ENCODE measurements around the gene ST7L. TPM values are rescaled to one million over a fixed set of nuclear protein-coding genes. Genes with fewer than 3 reads are reported as not detected.

ST7L gene
- total and polyA plus RNA-seq, 2 of the 4 experiments (the other 2 are of a cell fraction), result 7.7 to 14.7 TPM

- H3K18ac ChIP-seq (ENCODE audit: low read depth, low read length), result no peak overlapping the region
- BruUV-seq (replicated peaks), result no TSS peak
- POLR2A ChIA-PET (ENCODE audit: unreplicated experiment), result no interaction called here
- no peak overlapping the region for H2BK20ac ChIP-seq (ENCODE audit: low read depth, low read length)
- H3K4ac ChIP-seq (ENCODE audit: low read depth, low read length), result no peak overlapping the region
- no peak overlapping the region for H2BK15ac ChIP-seq (ENCODE audit: low read depth, low read length)
- no peak overlapping the region for H4K91ac ChIP-seq (ENCODE audit: insufficient read depth, low read depth, low read length)
- peaks cover 4% of the 10 kb centered on the region for H3K4me1 ChIP-seq (ENCODE audit: control insufficient read depth, insufficient read depth, low read length)
- in situ Hi-C loops (cut with MboI; ENCODE audit: low sequenced_read_pairs), result no loop called here
- H3K36me3 ChIP-seq (ENCODE audit: control insufficient read depth, insufficient read depth, low read length), result 0 out of 2 replicates have a peak, but pooled peaks cover 1% of the 10 kb centered on the region
- no peak overlapping the region for H2AK5ac ChIP-seq (ENCODE audit: low read depth, low read length)
- H3K27me3 ChIP-seq (ENCODE audit: control insufficient read depth, insufficient read depth, low read length), result no peaks in the 10 kb centered on the region
- CTCF ChIA-PET, result no interaction called here
- H3K14ac ChIP-seq (replicated peaks; ENCODE audit: low read depth, low read length), result no peak overlapping the region
- dilution Hi-C loops (cut with HindIII; ENCODE audit: low sequenced_read_pairs, unreplicated experiment), result no loop called here
- H3K4me3 ChIP-seq (ENCODE audit: insufficient read depth, low read depth, low read length), result no peak overlapping the region
- H3K9me3 ChIP-seq (ENCODE audit: control insufficient read depth, insufficient read depth, low read length), result no peaks in the 10 kb centered on the region
- peaks cover 8% of the 10 kb centered on the region for H3K9me1 ChIP-seq (ENCODE audit: insufficient read depth, low read length)
- intact Hi-C loops (cut with micrococcal nuclease), result no loop called here
- TF ChIP-seq BHLHE40 (IDR thresholded peaks at IDR 0.05; ENCODE audit: low read depth, low read length) (no peak), RFX5 (IDR thresholded peaks at IDR 0.05; ENCODE audit: low read depth, low read length) (no peak), CHD1 (IDR thresholded peaks at IDR 0.05; ENCODE audit: low read depth, low read length) (no peak), RAD21 (IDR thresholded peaks at IDR 0.05; ENCODE audit: low read length) (no peak), USF2 (IDR thresholded peaks at IDR 0.05; ENCODE audit: low read depth, low read length) (no peak), FOS (IDR thresholded peaks at IDR 0.05; ENCODE audit: low read depth, low read length) (no peak), CEBPB (IDR thresholded peaks at IDR 0.05; ENCODE audit: low read depth, low read length) (no peak), MXI1 (IDR thresholded peaks at IDR 0.05; ENCODE audit: borderline replicate concordance, low read depth, low read length) (no peak), POLR2A (IDR thresholded peaks at IDR 0.05; ENCODE audit: low read depth, low read length) (no peak)
- no peak overlapping the region for H3K23ac ChIP-seq (ENCODE audit: low read depth, low read length)
- no peak overlapping the region for H2AFZ ChIP-seq (replicated peaks; ENCODE audit: low read length, poor library complexity)
- H3K79me1 ChIP-seq (ENCODE audit: low read depth in 1 of 2, low read length in 2 of 2), result peaks cover 0 to 56% of the 10 kb centered on the region in 2 experiments; a peak in 2 of 4 replicates
- no peak overlapping the region for H4K5ac ChIP-seq (ENCODE audit: low read depth, low read length)
- ATAC-seq (ENCODE audit: low read depth) (no peak), DNase-seq (no peak)
- H4K8ac ChIP-seq (ENCODE audit: low read depth in 2 of 2, low read length in 2 of 2), result no peak overlapping the region
- H2AK9ac ChIP-seq (replicated peaks; ENCODE audit: low read depth, low read length, poor library complexity), result no peak overlapping the region
- no peak overlapping the region for H2BK120ac ChIP-seq (ENCODE audit: low read depth, low read length)
- H4K20me1 ChIP-seq (ENCODE audit: insufficient read depth, low read length), result peaks cover 93% of the 10 kb centered on the region
- no peak overlapping the region for H3K4me2 ChIP-seq (ENCODE audit: low read depth, low read length)
- H3K56ac ChIP-seq (ENCODE audit: extremely low read depth, insufficient read depth, low read length), result no peak overlapping the region
- H3K9ac ChIP-seq (ENCODE audit: low read depth, low read length), result no peak overlapping the region
- no peak overlapping the region for H3K27ac ChIP-seq (ENCODE audit: insufficient read depth, low read length)
- H2BK5ac ChIP-seq (ENCODE audit: low read depth, low read length, poor library complexity, severe bottlenecking), result no peak overlapping the region
Observed at GRCh38 chr1:112634367-112634766, 15.4 kb upstream of the ST7L start.

Data from IMR-90 (cell line).